Cardiac fibroblast (primary cell): ENCODE measurements around the gene FUS.
"Not testable (repeated sequence)": the region's sequence is repeated elsewhere in the genome, so short reads cannot be mapped to it uniquely, and the experiment has no call there.

ENCODE experiments used
- DNase-seq, 2 donors: peaks; one replicate each; pipeline versions ENCODE4 v3.0.0 to v3.0.0-alpha.2; 2010; ENCODE audit warnings: low read depth in 2 of 2
- H3K4me3 ChIP-seq, 2 donors: replicated peaks in 1 of 2; 1 replicate in 1 of 2; 2 replicates in 1 of 2; pipeline ENCODE4 v1.5.1; 2011; ENCODE audit warnings: low read depth in 2 of 2, low read length in 2 of 2, mild to moderate bottlenecking in 2 of 2, moderate library complexity in 1 of 2
- CTCF ChIP-seq: IDR thresholded peaks from one replicate; pipeline ENCODE4 v1.5.1; 2011; ENCODE audit warnings: low read depth, mild to moderate bottlenecking, low read length, inconsistent platforms

The FUS gene

DNA sequence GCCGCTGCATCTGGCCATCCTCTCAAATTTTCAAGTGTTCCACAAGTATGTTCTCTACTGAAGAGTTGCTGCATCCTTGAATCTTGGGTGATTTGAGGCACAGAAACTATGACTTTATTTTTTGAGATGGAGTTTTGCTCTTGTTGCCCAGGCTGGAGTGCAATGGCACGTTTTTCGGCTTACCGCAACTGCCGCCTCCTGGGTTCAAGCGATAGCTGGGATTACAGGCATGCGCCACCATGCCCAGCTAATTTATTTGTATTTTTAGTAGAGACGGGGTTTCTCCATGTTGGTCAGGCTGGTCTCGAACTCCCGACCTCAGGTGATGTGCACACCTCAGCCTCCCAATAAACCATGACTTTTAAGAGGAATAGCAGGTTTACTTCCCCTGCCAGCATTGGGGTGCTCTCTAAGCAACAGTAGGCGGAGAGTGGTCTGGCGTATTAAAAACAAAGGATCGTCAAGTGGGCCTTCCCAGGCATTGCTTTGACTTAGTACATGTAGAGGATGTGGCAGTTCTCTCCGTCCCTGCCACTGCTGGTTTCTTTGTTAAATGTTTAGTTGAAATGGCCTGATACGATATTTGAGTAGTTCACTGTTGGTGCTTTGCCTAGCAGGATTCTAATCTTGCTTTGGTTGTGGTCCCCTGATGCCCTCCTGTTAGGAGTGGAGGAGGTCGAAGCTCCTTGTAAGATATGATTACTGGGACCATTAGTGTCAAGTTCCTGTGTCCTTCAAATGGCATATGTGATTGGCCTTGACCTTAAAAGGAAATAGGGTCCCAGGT, 13.1 kb downstream of the FUS start:
- TF ChIP-seq CTCF: no peak
- no peak for DNase-seq
- no peak overlapping the region for H3K4me3 ChIP-seq

GRCh38 chr16:31193874-31194273, 13.9 kb downstream of the FUS start:
- TF ChIP-seq CTCF: no peak
- no peak for DNase-seq
- H3K4me3 ChIP-seq: no peak overlapping the region

DNA sequence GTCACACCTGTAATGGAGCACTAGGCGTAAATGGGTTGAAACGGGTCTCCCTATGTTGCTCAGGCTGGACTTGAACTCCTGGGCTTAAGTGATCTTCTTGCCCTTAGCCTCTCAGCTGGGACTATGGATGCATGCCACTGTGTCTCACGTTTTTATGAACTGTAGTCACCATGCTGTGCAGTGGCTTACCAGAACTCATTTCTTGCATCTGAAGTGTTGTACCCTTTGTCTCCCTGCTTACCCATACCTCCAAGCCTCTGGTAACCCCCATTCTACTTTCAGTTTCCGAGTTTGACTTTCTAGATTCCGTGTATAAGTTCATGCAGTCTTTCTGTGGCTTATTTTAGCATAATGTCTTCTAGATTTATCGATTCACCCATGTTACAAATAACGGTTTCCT, 15.0 kb downstream of the FUS start:
- TF ChIP-seq CTCF: no peak
- H3K4me3 ChIP-seq: no peak overlapping the region
- no peak for DNase-seq

GRCh38 chr16:31195861-31196260, 15.9 kb downstream of the FUS start:
- not testable (repeated sequence) for H3K4me3 ChIP-seq, DNase-seq

GRCh38 chr16:31196324-31197088, 16.6 kb downstream of the FUS start:
- TF ChIP-seq CTCF: no peak
- H3K4me3 ChIP-seq: no peak overlapping the region
- no peak for DNase-seq

DNA sequence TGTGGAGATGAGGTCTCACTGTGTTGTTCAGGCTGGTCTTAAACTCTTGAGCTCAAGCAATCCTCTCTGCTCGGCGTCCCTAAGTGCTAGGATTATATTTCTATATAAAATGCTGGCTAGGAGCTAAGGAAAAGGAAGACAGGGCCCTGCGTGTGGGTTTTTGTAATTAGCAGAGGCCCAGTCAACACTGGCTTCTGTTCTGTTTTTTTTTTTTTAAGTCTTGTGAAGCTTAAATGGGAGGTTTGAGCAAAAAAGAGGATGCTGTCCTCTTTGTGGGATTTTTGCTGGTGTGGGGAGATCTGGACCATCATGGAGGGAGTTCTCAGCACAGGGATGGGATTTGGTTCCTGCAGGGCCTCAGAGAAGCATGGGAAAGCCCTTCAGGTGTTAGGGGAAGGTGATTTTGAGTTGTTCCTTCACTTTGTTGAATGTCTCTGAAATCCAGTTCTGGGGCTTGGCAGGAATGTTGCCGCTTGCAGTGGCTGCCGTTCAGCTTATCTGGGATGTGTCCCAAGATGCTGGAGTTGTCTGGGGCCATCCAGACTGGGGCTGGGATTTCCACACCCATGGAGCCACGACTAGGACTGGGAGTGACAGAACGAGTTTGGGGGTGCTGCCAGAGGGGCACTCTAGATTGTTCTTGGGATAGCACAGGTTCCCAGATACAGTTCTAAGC, 18.4 kb downstream of the FUS start:
- TF ChIP-seq CTCF: no peak
- H3K4me3 ChIP-seq: no peak overlapping the region
- no peak for DNase-seq
